HEK293 (cell line): ENCODE results near the gene MED15.

Source experiments
- BCL11B ChIP-seq: fragments of 450-650 bp; formaldehyde crosslinking; IDR thresholded peaks from 2 replicates; pipeline ENCODE4 v1.5.1; 2016; ENCODE audit warnings: low read depth, missing biosample characterization, missing genetic modification characterization
- BCL6B ChIP-seq: fragments of 450-650 bp; formaldehyde crosslinking; IDR thresholded peaks from 2 replicates; pipeline ENCODE4 v1.5.1; 2017; ENCODE audit warnings: missing biosample characterization, missing genetic modification characterization
- KLF10 ChIP-seq: fragments of 450-650 bp; IDR thresholded peaks from 2 replicates; pipeline ENCODE4 v1.5.1; 2018; ENCODE audit warnings: missing biosample characterization, mild to moderate bottlenecking, missing genetic modification characterization
- KLF9 ChIP-seq: fragments of 450-650 bp; formaldehyde crosslinking; IDR thresholded peaks from 2 replicates; pipeline ENCODE4 v1.5.1; 2016; ENCODE audit warnings: missing biosample characterization, missing genetic modification characterization, low read depth
- MYNN ChIP-seq: fragments of 450-650 bp; formaldehyde crosslinking; IDR thresholded peaks from 2 replicates; pipeline ENCODE4 v1.5.1; 2016; ENCODE audit warnings: missing biosample characterization, missing genetic modification characterization, borderline replicate concordance
- MZF1 ChIP-seq: fragments of 450-650 bp; formaldehyde crosslinking; IDR thresholded peaks from 2 replicates; pipeline ENCODE4 v1.5.1; 2017; ENCODE audit warnings: missing biosample characterization, missing genetic modification characterization, borderline replicate concordance
- PRDM1 ChIP-seq: fragments of 450-650 bp; formaldehyde crosslinking; IDR thresholded peaks from 2 replicates; pipeline ENCODE4; 2016; ENCODE audit warnings: missing biosample characterization, missing genetic modification characterization
- PRDM6 ChIP-seq: fragments of 450-650 bp; formaldehyde crosslinking; IDR thresholded peaks from 2 replicates; pipeline ENCODE4 v1.5.1; 2017; ENCODE audit warnings: missing biosample characterization, missing genetic modification characterization
- YY2 ChIP-seq: fragments of 450-650 bp; formaldehyde crosslinking; IDR thresholded peaks from 2 replicates; pipeline ENCODE4 v1.5.1; 2016; ENCODE audit warnings: missing biosample characterization, missing genetic modification characterization
- ZNF10 ChIP-seq: fragments of 450-650 bp; formaldehyde crosslinking; IDR thresholded peaks from 2 replicates; pipeline ENCODE4 v1.5.1; 2017; ENCODE audit warnings: missing biosample characterization, missing genetic modification characterization
- ZNF112 ChIP-seq: fragments of 450-650 bp; formaldehyde crosslinking; IDR thresholded peaks from 2 replicates; pipeline ENCODE4 v1.5.0; 2017; ENCODE audit warnings: missing biosample characterization, missing genetic modification characterization
- ZNF138 ChIP-seq: fragments of 450-650 bp; formaldehyde crosslinking; IDR thresholded peaks from 2 replicates; pipeline ENCODE4 v1.5.1; 2016; ENCODE audit warnings: missing biosample characterization, missing genetic modification characterization, borderline replicate concordance
- ZNF146 ChIP-seq: fragments of 450-650 bp; formaldehyde crosslinking; IDR thresholded peaks from 2 replicates; pipeline ENCODE4 v1.5.1; 2016; ENCODE audit warnings: missing biosample characterization, missing genetic modification characterization
- ZNF155 ChIP-seq: fragments of 450-650 bp; formaldehyde crosslinking; IDR thresholded peaks from 2 replicates; pipeline ENCODE4 v1.5.1; 2016; ENCODE audit warnings: missing biosample characterization, missing genetic modification characterization
- ZNF274 ChIP-seq, 2 experiments: fragments of 200-500 bp in 1 of 2; fragments of 450-650 bp in 1 of 2; sonication (Bioruptor generic) in 1 of 2; formaldehyde crosslinking in 1 of 2; IDR thresholded peaks; 2 replicates each; pipeline versions ENCODE4 v1.5.1 to v1.6.1; 2014 to 2016; ENCODE audit warnings: borderline replicate concordance in 1 of 2, inconsistent platforms in 1 of 2, low read length in 1 of 2, missing biosample characterization in 1 of 2, missing genetic modification characterization in 1 of 2
- ZNF302 ChIP-seq: fragments of 450-650 bp; formaldehyde crosslinking; IDR thresholded peaks from 2 replicates; pipeline ENCODE4 v1.5.1; 2016; ENCODE audit warnings: missing biosample characterization, missing genetic modification characterization, low read depth
- ZNF335 ChIP-seq: fragments of 450-650 bp; formaldehyde crosslinking; conservative IDR thresholded peaks from 2 replicates; pipeline ENCODE4 v1.5.1; 2016; ENCODE audit warnings: missing biosample characterization, missing genetic modification characterization
- ZNF510 ChIP-seq: fragments of 450-650 bp; formaldehyde crosslinking; IDR thresholded peaks from 2 replicates; pipeline ENCODE4 v1.5.1; 2018; ENCODE audit warnings: mild to moderate bottlenecking, missing genetic modification characterization, missing biosample characterization; ENCODE audit not compliant: insufficient replicate concordance
- ZNF544 ChIP-seq: fragments of 450-650 bp; formaldehyde crosslinking; IDR thresholded peaks from 2 replicates; pipeline ENCODE4 v1.5.0; 2017; ENCODE audit warnings: missing biosample characterization, missing genetic modification characterization
- ZNF549 ChIP-seq: fragments of 450-650 bp; IDR thresholded peaks from 2 replicates; pipeline ENCODE4 v1.5.1; 2018; ENCODE audit warnings: missing biosample characterization, missing genetic modification characterization, mild to moderate bottlenecking, inconsistent platforms, moderate library complexity
- ZNF555 ChIP-seq: fragments of 450-650 bp; formaldehyde crosslinking; conservative IDR thresholded peaks from 2 replicates; pipeline ENCODE4 v1.5.1; 2017; ENCODE audit warnings: missing biosample characterization, mild to moderate bottlenecking, missing genetic modification characterization, inconsistent platforms
- ZNF596 ChIP-seq: fragments of 450-650 bp; IDR thresholded peaks from 2 replicates; pipeline ENCODE4 v1.5.0; 2018; ENCODE audit warnings: missing biosample characterization, mild to moderate bottlenecking, missing genetic modification characterization, moderate library complexity
- ZNF623 ChIP-seq: fragments of 450-650 bp; formaldehyde crosslinking; IDR thresholded peaks from 2 replicates; pipeline ENCODE4 v1.5.1; 2016; ENCODE audit warnings: missing biosample characterization, missing genetic modification characterization
- ZNF670 ChIP-seq: fragments of 450-650 bp; formaldehyde crosslinking; IDR thresholded peaks from 2 replicates; pipeline ENCODE4 v1.5.1; 2016; ENCODE audit warnings: missing biosample characterization, missing genetic modification characterization, low read depth
- ZNF707 ChIP-seq: fragments of 450-650 bp; formaldehyde crosslinking; IDR thresholded peaks from 2 replicates; pipeline ENCODE4 v1.5.1; 2016; ENCODE audit warnings: missing biosample characterization, missing genetic modification characterization
- ZNF76 ChIP-seq: fragments of 450-650 bp; formaldehyde crosslinking; IDR thresholded peaks from 2 replicates; pipeline ENCODE4; 2016; ENCODE audit warnings: low read depth, missing biosample characterization, missing genetic modification characterization, borderline replicate concordance
- ZNF777 ChIP-seq: fragments of 450-650 bp; formaldehyde crosslinking; IDR thresholded peaks from 2 replicates; pipeline ENCODE4 v1.5.1; 2017; ENCODE audit warnings: missing biosample characterization, missing genetic modification characterization, borderline replicate concordance
- TF ChIP-seq, protein P1 (sequence below): fragments of 450-650 bp; formaldehyde crosslinking; IDR thresholded peaks from 2 replicates; pipeline ENCODE4 v1.5.1; 2016; ENCODE audit warnings: missing biosample characterization, missing genetic modification characterization, borderline replicate concordance
- TF ChIP-seq, protein P2 (sequence below): fragments of 450-650 bp; formaldehyde crosslinking; IDR thresholded peaks from 2 replicates; pipeline ENCODE4 v1.5.1; 2016; ENCODE audit warnings: missing biosample characterization, missing genetic modification characterization

MED15 gene

DNA sequence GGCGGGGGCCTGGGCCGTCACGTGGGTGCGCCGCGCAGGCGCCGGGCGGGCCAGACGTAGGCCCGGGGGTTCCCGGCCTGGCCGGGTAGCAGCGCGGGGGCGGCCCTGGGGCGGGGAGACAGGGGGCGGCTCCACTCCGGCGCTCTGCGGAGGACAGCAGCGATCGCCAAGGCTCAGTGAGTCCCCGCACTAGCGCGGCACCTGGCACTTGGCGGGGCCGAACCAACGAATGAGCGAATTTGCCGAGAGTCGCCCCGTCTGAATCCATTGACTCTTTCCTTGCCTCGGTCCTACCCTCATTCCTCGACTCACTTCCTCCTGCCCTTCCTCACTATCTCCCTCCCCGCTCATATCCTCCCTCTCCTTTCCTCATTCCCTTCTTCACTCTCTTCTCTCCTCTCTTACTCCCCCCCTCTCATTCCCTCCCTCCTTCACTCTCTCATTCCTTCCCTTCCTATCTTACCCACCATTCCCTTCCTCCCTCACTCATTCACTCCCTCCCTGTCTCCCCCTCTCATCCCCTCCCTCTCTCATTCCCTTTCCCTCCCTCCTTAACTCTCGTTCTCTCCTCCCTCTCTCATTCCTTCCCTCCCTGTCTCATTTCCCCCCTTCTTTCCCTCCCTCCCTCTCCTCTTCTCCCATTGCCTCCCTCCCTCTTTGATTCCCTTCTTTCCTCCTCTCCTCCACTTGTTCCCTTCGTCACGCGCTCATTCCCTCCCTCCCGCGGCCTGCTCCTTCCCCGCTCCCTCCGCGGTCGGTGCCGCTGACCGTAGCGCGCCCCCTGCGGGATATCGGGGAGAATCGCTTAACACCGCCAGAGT is 11.3 kb upstream of the MED15 start (continued):
- no peak for TF ChIP-seq PRDM6 (tag by site-specific recombination)
- peak; percentile 83 for TF ChIP-seq KLF9 (tag by site-specific recombination)
- no peak for TF ChIP-seq ZNF555
- TF ChIP-seq PRDM1 (tag by site-specific recombination) = peak; percentile 100
- TF ChIP-seq ZNF302 = no peak; the same call in 1 of the 2 replicates
- peak; percentile 73; the same call in 1 of the 2 replicates for TF ChIP-seq YY2
- peak; percentile 85 for TF ChIP-seq BCL6B (tag by site-specific recombination)
- TF ChIP-seq, protein P1, sequence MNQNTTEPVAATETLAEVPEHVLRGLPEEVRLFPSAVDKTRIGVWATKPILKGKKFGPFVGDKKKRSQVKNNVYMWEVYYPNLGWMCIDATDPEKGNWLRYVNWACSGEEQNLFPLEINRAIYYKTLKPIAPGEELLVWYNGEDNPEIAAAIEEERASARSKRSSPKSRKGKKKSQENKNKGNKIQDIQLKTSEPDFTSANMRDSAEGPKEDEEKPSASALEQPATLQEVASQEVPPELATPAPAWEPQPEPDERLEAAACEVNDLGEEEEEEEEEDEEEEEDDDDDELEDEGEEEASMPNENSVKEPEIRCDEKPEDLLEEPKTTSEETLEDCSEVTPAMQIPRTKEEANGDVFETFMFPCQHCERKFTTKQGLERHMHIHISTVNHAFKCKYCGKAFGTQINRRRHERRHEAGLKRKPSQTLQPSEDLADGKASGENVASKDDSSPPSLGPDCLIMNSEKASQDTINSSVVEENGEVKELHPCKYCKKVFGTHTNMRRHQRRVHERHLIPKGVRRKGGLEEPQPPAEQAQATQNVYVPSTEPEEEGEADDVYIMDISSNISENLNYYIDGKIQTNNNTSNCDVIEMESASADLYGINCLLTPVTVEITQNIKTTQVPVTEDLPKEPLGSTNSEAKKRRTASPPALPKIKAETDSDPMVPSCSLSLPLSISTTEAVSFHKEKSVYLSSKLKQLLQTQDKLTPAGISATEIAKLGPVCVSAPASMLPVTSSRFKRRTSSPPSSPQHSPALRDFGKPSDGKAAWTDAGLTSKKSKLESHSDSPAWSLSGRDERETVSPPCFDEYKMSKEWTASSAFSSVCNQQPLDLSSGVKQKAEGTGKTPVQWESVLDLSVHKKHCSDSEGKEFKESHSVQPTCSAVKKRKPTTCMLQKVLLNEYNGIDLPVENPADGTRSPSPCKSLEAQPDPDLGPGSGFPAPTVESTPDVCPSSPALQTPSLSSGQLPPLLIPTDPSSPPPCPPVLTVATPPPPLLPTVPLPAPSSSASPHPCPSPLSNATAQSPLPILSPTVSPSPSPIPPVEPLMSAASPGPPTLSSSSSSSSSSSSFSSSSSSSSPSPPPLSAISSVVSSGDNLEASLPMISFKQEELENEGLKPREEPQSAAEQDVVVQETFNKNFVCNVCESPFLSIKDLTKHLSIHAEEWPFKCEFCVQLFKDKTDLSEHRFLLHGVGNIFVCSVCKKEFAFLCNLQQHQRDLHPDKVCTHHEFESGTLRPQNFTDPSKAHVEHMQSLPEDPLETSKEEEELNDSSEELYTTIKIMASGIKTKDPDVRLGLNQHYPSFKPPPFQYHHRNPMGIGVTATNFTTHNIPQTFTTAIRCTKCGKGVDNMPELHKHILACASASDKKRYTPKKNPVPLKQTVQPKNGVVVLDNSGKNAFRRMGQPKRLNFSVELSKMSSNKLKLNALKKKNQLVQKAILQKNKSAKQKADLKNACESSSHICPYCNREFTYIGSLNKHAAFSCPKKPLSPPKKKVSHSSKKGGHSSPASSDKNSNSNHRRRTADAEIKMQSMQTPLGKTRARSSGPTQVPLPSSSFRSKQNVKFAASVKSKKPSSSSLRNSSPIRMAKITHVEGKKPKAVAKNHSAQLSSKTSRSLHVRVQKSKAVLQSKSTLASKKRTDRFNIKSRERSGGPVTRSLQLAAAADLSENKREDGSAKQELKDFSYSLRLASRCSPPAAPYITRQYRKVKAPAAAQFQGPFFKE (tag by site-specific recombination) = no peak
- TF ChIP-seq ZNF76 (tag by site-specific recombination) = peak; percentile 93
- TF ChIP-seq ZNF10 (tag by site-specific recombination) = no peak; the same call in 1 of the 2 replicates
- peak; percentile 91 for TF ChIP-seq ZNF335 (tag by site-specific recombination)
- TF ChIP-seq MYNN (tag by site-specific recombination) = no peak
- TF ChIP-seq, protein P2, sequence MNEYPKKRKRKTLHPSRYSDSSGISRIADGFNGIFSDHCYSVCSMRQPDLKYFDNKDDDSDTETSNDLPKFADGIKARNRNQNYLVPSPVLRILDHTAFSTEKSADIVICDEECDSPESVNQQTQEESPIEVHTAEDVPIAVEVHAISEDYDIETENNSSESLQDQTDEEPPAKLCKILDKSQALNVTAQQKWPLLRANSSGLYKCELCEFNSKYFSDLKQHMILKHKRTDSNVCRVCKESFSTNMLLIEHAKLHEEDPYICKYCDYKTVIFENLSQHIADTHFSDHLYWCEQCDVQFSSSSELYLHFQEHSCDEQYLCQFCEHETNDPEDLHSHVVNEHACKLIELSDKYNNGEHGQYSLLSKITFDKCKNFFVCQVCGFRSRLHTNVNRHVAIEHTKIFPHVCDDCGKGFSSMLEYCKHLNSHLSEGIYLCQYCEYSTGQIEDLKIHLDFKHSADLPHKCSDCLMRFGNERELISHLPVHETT = peak; percentile 96
- TF ChIP-seq ZNF274 (IDR thresholded peaks at IDR 0.05; ENCODE audit: low read length) = no peak
- no peak for TF ChIP-seq ZNF274 (tag by site-specific recombination; IDR thresholded peaks at IDR 0.05; ENCODE audit: borderline replicate concordance)
- TF ChIP-seq ZNF112 (tag by site-specific recombination) = no peak
- no peak for TF ChIP-seq ZNF138 (tag by site-specific recombination)
- no peak; the same call in 1 of the 2 replicates for TF ChIP-seq ZNF670 (tag by site-specific recombination)
- TF ChIP-seq ZNF707 (tag by site-specific recombination) = no peak
- TF ChIP-seq ZNF549 (tag by site-specific recombination) = no peak
- no peak for TF ChIP-seq ZNF544
- TF ChIP-seq ZNF623 (tag by site-specific recombination) = no peak
- TF ChIP-seq ZNF596 (tag by site-specific recombination) = no peak
- peak; percentile 21; the same call in 1 of the 2 replicates for TF ChIP-seq ZNF146 (tag by site-specific recombination)
- TF ChIP-seq BCL11B = 0 out of 2 replicates have a peak, but pooled peaks have one; percentile 76
- TF ChIP-seq ZNF777 = peak; percentile 93
- peak; percentile 93 for TF ChIP-seq MZF1 (tag by site-specific recombination)
- TF ChIP-seq ZNF510 = no peak
- TF ChIP-seq KLF10 (tag by site-specific recombination) = peak; percentile 3; the same call in 1 of the 2 replicates
- 0 out of 2 replicates have a peak, but pooled peaks have one; percentile 66 for TF ChIP-seq ZNF155 (tag by site-specific recombination)
